Progenitor cell of endocrine pancreas (in vitro differentiated cells): ENCODE data around the gene SPC24. TPM values are rescaled to one million over a fixed set of nuclear protein-coding genes. Genes with fewer than 3 reads are reported as not detected.
"Not testable (repeated sequence)": the region's sequence is repeated elsewhere in the genome, so short reads cannot be mapped to it uniquely, and the experiment has no call there.

Experiments used
- DNase-seq: peaks from one replicate; pipeline ENCODE4 v3.0.0; 2021; ENCODE audit warnings: low spot score; ENCODE audit not compliant: unreplicated experiment
- H3K27ac Mint-ChIP-seq: 2 replicates; pipeline ENCODE4 v1.8.0; 2021; ENCODE audit warnings: mild to moderate bottlenecking, moderate library complexity, mixed read lengths
- H3K27me3 Mint-ChIP-seq: 2 replicates; pipeline ENCODE4 v1.8.0; 2021; ENCODE audit warnings: mixed read lengths
- H3K36me3 Mint-ChIP-seq: 2 replicates; pipeline ENCODE4 v1.8.0; 2022; ENCODE audit warnings: mixed read lengths; ENCODE audit not compliant: insufficient read depth
- H3K4me1 Mint-ChIP-seq: 2 replicates; pipeline ENCODE4 v1.8.0; 2021; ENCODE audit warnings: low read depth, mixed read lengths
- H3K4me3 Mint-ChIP-seq: 2 replicates; pipeline ENCODE4 v1.8.0; 2021; ENCODE audit warnings: low read depth, mild to moderate bottlenecking, moderate library complexity, mixed read lengths
- H3K9me3 Mint-ChIP-seq: 2 replicates; pipeline ENCODE4 v1.8.0; 2021; ENCODE audit warnings: low read depth, mixed read lengths
- CTCF ChIP-seq: fragments of 200-600 bp; sonication (generic); IDR thresholded peaks from one replicate; pipeline ENCODE4 v1.5.0; 2021; ENCODE audit warnings: antibody characterized with exemption, mild to moderate bottlenecking; ENCODE audit not compliant: unreplicated experiment
- total RNA-seq: library from RNA; stranded (reverse); gene quantifications from 2 replicates; pipeline ENCODE4 v1.2.1, GENCODE V29; 2021

The SPC24 gene
- total RNA-seq, 1 donor from 2014 or later: 24.3 TPM

- Mint-ChIP-seq H3K27me3 (no peaks in the 10 kb centered on the region), H3K36me3 (peaks cover 18% of the 10 kb centered on the region), H3K4me1 (no peaks in the 10 kb centered on the region), H3K4me3 (no peak overlapping the region), H3K27ac (no peak overlapping the region), H3K9me3 (peaks cover 5% of the 10 kb centered on the region)
- no peak for TF ChIP-seq CTCF
- DNase-seq: no peak
These were observed 24.2 kb upstream of the SPC24 start for GRCh38 chr19:11179716-11180297.

- DNase-seq, H3K4me3 Mint-ChIP-seq, H3K27me3 Mint-ChIP-seq, H3K9me3 Mint-ChIP-seq, H3K27ac Mint-ChIP-seq, H3K4me1 Mint-ChIP-seq: not testable (repeated sequence)
- H3K36me3 Mint-ChIP-seq: peaks cover 21% of the 10 kb centered on the region
These were observed 23.5 kb upstream of the SPC24 start for GRCh38 chr19:11179145-11179465.

DNA sequence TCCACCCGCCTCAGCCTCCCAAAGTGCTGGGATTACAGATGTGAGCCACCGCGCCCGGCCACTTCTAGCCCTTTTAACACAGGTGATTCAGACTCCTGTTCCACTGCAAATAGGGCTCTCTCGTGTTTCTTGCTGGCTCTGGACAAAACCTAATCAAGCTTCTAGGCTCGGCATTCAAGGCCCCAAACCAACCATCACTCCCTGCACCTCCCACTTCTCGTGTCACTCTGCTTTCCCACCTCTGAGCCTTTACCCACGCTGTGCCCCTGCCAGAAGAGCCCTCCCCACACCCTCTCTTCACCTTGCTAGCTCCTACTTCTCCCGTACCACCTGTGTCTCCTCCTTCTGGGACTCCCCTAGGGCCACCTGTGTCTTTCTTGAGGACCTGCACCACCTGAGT, 22.0 kb upstream of the SPC24 start:
- Mint-ChIP-seq H3K4me3 (no peak overlapping the region), H3K27ac (no peak overlapping the region), H3K36me3 (peaks cover 17% of the 10 kb centered on the region), H3K4me1 (no peaks in the 10 kb centered on the region), H3K9me3 (no peaks in the 10 kb centered on the region), H3K27me3 (no peaks in the 10 kb centered on the region)
- no peak for TF ChIP-seq CTCF
- DNase-seq: no peak

GRCh38 chr19:11176466-11177193, 21.0 kb upstream of the SPC24 start:
- Mint-ChIP-seq H3K36me3 (peaks cover 17% of the 10 kb centered on the region), H3K9me3 (no peaks in the 10 kb centered on the region), H3K27me3 (no peaks in the 10 kb centered on the region), H3K4me3 (no peak overlapping the region), H3K4me1 (no peaks in the 10 kb centered on the region), H3K27ac (no peak overlapping the region)
- DNase-seq: no peak
- no peak for TF ChIP-seq CTCF

GRCh38 chr19:11175920-11176319, 20.3 kb upstream of the SPC24 start:
- DNase-seq: no peak
- Mint-ChIP-seq H3K4me1 (no peaks in the 10 kb centered on the region), H3K9me3 (no peaks in the 10 kb centered on the region), H3K27me3 (no peaks in the 10 kb centered on the region), H3K36me3 (peaks cover 15% of the 10 kb centered on the region), H3K4me3 (no peak overlapping the region), H3K27ac (no peak overlapping the region)
- TF ChIP-seq CTCF: no peak

DNA sequence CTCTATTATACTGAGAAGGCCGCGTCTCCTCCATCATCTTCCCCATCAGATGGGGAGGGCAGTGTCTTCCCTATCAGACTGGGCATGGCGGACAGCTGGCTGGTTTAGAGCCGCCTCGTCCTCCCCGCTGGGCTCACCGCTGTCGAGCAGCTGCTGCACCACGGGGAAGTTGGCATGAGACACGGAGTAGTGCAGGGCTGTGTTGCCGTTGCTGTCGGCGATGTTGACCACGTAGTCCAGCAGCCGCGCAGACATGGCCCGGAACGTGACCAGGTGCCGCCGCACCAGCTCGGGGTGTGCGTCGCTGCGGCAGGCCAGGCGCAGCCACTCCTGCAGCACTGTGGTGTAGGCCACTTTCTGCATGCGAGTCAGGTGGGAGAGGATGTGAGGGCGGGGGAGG, 18.8 kb upstream of the SPC24 start:
- Mint-ChIP-seq H3K4me3 (no peak overlapping the region), H3K4me1 (no peaks in the 10 kb centered on the region), H3K36me3 (peaks cover 21% of the 10 kb centered on the region), H3K27me3 (no peaks in the 10 kb centered on the region), H3K9me3 (no peaks in the 10 kb centered on the region), H3K27ac (no peak overlapping the region)
- no peak for TF ChIP-seq CTCF
- no peak for DNase-seq
